Raji (cell line): ENCODE results near the gene BAD.
A peak's percentile ranks its signal among the peaks of the same experiment; 100 is the strongest.

Experiments
- POLR2A ChIP-seq: IDR thresholded peaks from 2 replicates; pipeline ENCODE4 v1.6.1; 2011; ENCODE audit warnings: low read depth, low read length, control low read depth; ENCODE audit not compliant: insufficient read depth

Gene BAD

GRCh38 chr11:64240435-64241240 lies 43.8 kb downstream of the BAD start, which contains the start of gene FKBP2:
TSS of gene FKBP2 (plus strand) at chr11:64241095. CDS start at chr11:64242388, 1,293 bp downstream.
- peak; percentile 93 for TF ChIP-seq POLR2A

- TF ChIP-seq POLR2A = no peak
Measured at GRCh38 chr11:64239662-64240434, 44.6 kb downstream of the BAD start.

GRCh38 chr11:64238999-64239398 lies 45.5 kb downstream of the BAD start:
- no peak for TF ChIP-seq POLR2A

- no peak; the same call in 1 of the 2 replicates for TF ChIP-seq POLR2A
Measured at GRCh38 chr11:64238076-64238475, 46.4 kb downstream of the BAD start.

GRCh38 chr11:64237484-64237951 lies 46.9 kb downstream of the BAD start:
- no peak for TF ChIP-seq POLR2A

- TF ChIP-seq POLR2A = no peak
Measured at GRCh38 chr11:64235437-64236161, 48.9 kb downstream of the BAD start.

- peak; percentile 57 for TF ChIP-seq POLR2A
Measured at GRCh38 chr11:64234647-64235379, 49.7 kb downstream of the BAD start.

- TF ChIP-seq POLR2A = no peak; the same call in 1 of the 2 replicates
Measured at GRCh38 chr11:64233913-64234586, 50.4 kb downstream of the BAD start, which contains the start of gene VEGFB. TSS of gene VEGFB (plus strand) at chr11:64234584. CDS start at chr11:64234834, 250 bp downstream.

GRCh38 chr11:64232967-64233315 lies 51.5 kb downstream of the BAD start:
- no peak for TF ChIP-seq POLR2A

GRCh38 chr11:64232182-64232966 lies 52.1 kb downstream of the BAD start:
- TF ChIP-seq POLR2A = peak; percentile 37; the same call in 1 of the 2 replicates

- no peak for TF ChIP-seq POLR2A
Measured at GRCh38 chr11:64231546-64231945, 52.9 kb downstream of the BAD start.

- TF ChIP-seq POLR2A = no peak
Measured at GRCh38 chr11:64230985-64231365, 53.5 kb downstream of the BAD start.
